ENCODE results near the gene GAN.
"Not testable (repeated sequence)": the region's sequence is repeated elsewhere in the genome, so short reads cannot be mapped to it uniquely, and the experiment has no call there.

GAN gene

DNA sequence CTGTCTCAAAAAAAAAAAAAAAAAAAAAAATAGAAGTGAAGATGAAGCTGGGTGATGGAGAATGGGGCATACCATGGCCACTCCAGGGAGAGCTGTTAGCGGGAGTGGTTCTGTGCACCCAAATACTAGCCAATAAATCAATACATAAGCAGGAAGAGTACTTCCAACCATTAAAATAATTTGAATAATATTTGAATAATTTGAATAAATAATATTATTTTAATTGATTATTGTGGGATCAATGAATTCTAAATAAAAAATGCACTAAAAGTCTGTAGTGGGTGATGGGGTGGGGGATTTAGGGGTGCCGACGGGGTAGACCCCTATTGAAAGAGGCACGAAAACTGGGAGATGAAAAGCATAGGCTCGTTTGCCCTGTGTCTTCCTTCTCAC, 88.4 kb downstream of the GAN start:
- DNase-seq = no peak

DNA sequence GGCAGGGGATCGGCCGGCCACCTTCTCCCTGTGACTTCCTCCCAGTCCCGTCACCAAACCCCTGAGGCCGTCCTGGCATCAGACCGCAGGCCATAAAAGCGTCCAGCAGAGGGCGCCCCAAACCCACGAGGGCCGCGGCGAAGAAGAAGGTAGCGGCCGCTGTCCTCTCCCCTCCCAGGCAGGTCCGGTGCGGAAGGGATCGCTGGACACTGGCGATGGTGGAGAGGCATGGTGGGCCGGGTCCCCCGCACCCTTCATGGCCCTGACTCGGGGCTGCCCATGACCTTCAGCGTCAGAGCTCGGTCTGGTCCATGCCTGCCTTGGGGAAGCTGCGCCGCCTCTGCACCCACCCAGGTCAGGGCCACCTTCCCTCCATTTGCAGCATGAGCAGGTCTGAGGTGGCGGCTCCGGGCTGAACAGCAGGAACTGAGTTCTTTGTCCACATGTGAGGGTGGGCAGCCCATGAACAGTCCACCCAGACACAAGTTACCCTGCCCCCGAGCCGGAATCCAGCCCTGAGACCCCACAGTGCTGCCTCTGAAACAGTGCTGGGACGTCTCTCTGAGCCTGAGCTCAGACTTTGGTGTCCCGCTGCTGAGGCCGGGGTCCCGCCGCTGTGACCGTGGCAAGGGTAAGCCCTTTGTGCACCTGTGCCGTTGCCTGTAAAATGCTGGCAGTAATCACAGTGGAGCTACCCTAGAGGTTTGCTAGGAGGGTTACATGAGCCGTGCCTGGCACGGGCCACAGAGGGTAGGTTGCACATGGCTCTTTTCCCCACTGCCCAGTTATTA, 89.0 kb downstream of the GAN start:
- DNase-seq = no peak

- DNase-seq = not testable (repeated sequence)
These were observed 90.2 kb downstream of the GAN start for GRCh38 chr16:81405002-81405401.

GRCh38 chr16:81405702-81406113, 90.9 kb downstream of the GAN start:
- DNase-seq = no peak

DNA sequence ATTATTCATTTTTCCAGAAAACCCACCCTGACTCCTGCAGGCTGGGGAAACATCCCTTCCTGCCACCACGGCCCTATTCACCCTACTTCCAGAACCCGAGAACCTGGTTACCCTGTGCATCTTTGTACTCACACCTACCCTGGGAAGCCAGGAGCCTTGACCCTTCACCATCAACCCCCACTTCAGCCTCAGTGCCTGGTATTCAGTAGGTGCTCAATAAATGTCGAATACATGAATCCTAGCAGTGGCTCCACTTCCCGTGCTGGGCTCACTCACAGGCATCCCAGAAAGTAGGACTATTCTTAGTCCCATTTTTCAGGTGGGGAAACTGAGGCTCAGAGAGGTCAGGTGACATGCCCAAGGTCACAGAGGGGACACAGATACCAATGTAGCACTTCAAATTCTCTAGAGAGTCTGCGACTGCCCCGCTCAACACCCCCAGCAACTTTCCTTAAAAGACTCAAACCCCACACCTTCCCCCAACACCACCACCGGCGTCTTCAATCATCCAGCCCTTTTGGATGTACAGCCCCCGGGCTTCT, 93.7 kb downstream of the GAN start:
- DNase-seq = no peak

GRCh38 chr16:81409016-81409556, 94.3 kb downstream of the GAN start:
- DNase-seq = no peak

- no peak for DNase-seq
These were observed 96.0 kb downstream of the GAN start for GRCh38 chr16:81410643-81411293.

- no peak for DNase-seq
These were observed 98.7 kb downstream of the GAN start for GRCh38 chr16:81413245-81413990.

- no peak for DNase-seq
These were observed 101.0 kb downstream of the GAN start for GRCh38 chr16:81415751-81416150.

- DNase-seq = no peak
These were observed 102.0 kb downstream of the GAN start for GRCh38 chr16:81416749-81417148.

- DNase-seq = no peak
These were observed 102.4 kb downstream of the GAN start for GRCh38 chr16:81417210-81417609.

GRCh38 chr16:81419806-81420205, 105.0 kb downstream of the GAN start:
- no peak for DNase-seq

- no peak for DNase-seq
These were observed 106.4 kb downstream of the GAN start for GRCh38 chr16:81421126-81421525.

GRCh38 chr16:81421536-81421935, 106.8 kb downstream of the GAN start:
- DNase-seq = no peak

DNA sequence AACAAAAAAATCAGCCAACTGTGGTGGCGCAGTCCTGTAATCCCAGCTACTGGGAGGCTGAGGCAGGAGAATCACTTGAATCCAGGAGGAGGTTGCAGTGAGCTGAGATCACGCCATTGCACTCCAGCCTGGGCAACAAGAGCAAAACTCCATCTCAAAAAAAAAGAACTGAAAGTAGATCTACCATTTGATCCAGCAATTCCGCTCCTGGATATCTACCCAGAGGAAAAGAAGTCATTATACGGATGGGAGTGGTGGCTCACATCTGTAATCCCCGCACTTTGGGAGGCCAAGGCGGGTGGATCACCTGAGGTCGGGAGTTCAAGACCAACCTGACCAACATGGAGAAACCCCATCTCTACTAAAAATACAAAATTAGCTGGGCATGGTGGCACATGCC, 107.4 kb downstream of the GAN start:
- not testable (repeated sequence) for DNase-seq

- DNase-seq = no peak
These were observed 110.0 kb downstream of the GAN start for GRCh38 chr16:81424771-81425170.

DNA sequence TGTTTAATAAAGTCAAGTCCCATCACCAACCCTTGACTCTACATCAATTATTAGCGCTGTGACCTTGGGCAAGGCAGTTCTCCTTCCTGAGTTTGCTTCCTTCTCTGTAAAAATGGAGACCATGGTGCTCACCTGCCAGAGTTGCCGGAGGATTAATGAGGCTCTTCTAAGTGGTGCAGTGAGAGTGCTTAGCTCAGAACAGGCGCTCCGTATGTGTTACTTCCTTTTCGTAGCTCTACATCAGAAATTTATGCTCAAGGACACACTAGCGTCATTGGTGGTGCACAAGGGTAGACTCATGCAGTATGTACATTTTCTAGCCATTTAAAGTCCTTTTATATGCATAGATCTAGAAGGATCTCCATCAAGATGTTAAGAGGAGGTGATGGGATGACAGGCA, 112.5 kb downstream of the GAN start:
- no peak for DNase-seq

DNA sequence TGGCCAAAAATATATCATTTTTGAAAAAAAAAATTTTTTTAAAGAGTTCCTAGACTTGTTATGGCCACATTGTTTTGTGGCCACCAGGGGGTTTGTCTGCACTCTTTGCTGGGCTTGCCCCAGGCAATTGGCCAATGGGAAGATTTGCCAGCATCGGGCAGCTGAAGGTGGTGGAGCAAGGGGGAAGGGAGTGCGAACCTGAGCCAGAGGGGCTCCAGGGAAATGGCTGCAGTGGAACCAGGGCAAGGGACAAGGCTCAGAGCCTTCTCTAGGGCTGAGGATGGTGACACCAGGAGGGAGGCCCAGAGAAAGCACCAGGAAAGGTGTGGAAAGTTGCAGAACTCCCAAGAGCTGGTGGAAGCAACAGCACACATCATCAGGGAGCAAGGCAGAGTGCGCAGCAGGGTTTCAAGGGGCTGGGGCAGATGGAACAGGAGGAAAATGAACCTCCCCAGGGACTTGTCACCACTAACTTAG, 114.3 kb downstream of the GAN start:
- peak; percentile 67 for DNase-seq

GRCh38 chr16:81431554-81432353, 117.0 kb downstream of the GAN start:
- DNase-seq = no peak

- DNase-seq = no peak
These were observed 118.3 kb downstream of the GAN start for GRCh38 chr16:81432937-81433557.

- no peak for DNase-seq
These were observed 120.3 kb downstream of the GAN start for GRCh38 chr16:81435103-81435502.

DNA sequence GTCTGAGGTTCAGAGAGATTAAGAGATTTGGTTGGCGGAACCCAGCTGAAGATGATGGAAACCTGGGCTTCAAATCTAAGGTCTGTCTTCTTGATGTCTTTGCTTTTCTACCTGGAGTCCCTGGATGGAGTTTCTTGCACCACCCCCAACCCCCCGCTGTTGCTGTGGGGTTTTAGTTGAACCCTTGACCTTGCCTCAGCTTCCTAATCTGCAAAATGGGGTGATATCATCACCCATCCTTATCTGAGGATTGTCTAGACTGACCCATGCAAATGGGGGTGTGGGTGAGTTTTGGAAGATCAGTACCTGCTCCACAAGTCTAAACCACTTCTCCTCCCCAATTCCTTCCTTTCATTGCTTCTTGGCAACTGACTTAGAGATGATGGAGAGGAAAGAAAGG, 120.8 kb downstream of the GAN start:
- DNase-seq = no peak
